Glutamatergic neuron (in vitro differentiated cells): ENCODE measurements around the gene COL20A1. TPM values are rescaled to one million over a fixed set of nuclear protein-coding genes. Genes with fewer than 3 reads are reported as not detected.

Experiments used
- DNase-seq: peaks from one replicate; pipeline ENCODE4 v3.0.0; 2022
- H3K27ac Mint-ChIP-seq: one replicate; pipeline ENCODE4 v1.8.0; 2020; ENCODE audit warnings: mild to moderate bottlenecking, mixed read lengths, inconsistent platforms; ENCODE audit not compliant: unreplicated experiment
- H3K27me3 Mint-ChIP-seq: one replicate; pipeline ENCODE4 v1.8.0; 2020; ENCODE audit warnings: mild to moderate bottlenecking, moderate library complexity, mixed read lengths, inconsistent platforms; ENCODE audit not compliant: unreplicated experiment
- H3K36me3 Mint-ChIP-seq: one replicate; pipeline ENCODE4 v1.8.0; 2020; ENCODE audit warnings: mild to moderate bottlenecking, mixed read lengths, inconsistent platforms; ENCODE audit not compliant: unreplicated experiment
- H3K4me1 Mint-ChIP-seq: one replicate; pipeline ENCODE4 v1.8.0; 2020; ENCODE audit warnings: mild to moderate bottlenecking, low read depth, mixed read lengths, inconsistent platforms; ENCODE audit not compliant: unreplicated experiment
- H3K4me3 Mint-ChIP-seq: one replicate; pipeline ENCODE4 v1.8.0; 2020; ENCODE audit warnings: mild to moderate bottlenecking, mixed read lengths, inconsistent platforms; ENCODE audit not compliant: unreplicated experiment
- H3K9me3 Mint-ChIP-seq: one replicate; pipeline ENCODE4 v1.8.0; 2020; ENCODE audit warnings: mild to moderate bottlenecking, moderate library complexity, mixed read lengths, inconsistent platforms; ENCODE audit not compliant: unreplicated experiment
- total RNA-seq: library from RNA; stranded (reverse); fragmentation: NEBNext Ultra II Directional; extraction: Animal tissue kit (Norgen Biotek cat#: 25700); gene quantifications from one replicate; pipeline ENCODE4 v1.2.1, GENCODE V29; 2021; ENCODE audit not compliant: unreplicated experiment
- TF ChIP-seq, protein P1 (sequence below): fragments of 200-600 bp; sonication (generic); IDR thresholded peaks from one replicate; pipeline ENCODE4 v1.5.0; 2021; ENCODE audit not compliant: partially characterized antibody, unreplicated experiment

The COL20A1 gene
- total RNA-seq, 1 donor from 2014 or later: 2.1 TPM

DNA sequence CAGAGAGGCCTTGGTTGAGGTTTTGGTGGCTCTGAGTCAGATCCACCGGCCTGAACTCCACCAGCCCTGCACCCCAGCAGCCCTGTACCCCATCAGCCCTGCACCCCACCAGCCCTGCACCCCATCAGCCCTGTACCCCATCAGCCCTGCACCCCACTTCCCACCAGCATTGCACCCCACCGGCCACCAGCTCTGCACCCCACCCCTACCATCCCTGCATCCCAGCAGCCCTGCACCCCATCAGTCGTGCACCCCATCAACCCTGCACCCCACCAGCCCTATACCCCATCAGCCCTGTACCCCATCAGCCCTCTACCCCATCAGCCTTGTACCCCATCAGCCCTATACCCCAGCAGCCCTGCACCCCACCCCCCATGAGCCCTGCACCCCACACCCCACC, 82.5 kb downstream of the COL20A1 start:
- no peak for DNase-seq
- H3K36me3 Mint-ChIP-seq: no peaks in the 10 kb centered on the region
- H3K27me3 Mint-ChIP-seq: peaks cover 6% of the 10 kb centered on the region
- no peak overlapping the region for H3K4me3 Mint-ChIP-seq
- no peak overlapping the region for H3K27ac Mint-ChIP-seq
- H3K4me1 Mint-ChIP-seq: peaks cover 36% of the 10 kb centered on the region
- H3K9me3 Mint-ChIP-seq: peaks cover 17% of the 10 kb centered on the region
- TF ChIP-seq, protein P1, sequence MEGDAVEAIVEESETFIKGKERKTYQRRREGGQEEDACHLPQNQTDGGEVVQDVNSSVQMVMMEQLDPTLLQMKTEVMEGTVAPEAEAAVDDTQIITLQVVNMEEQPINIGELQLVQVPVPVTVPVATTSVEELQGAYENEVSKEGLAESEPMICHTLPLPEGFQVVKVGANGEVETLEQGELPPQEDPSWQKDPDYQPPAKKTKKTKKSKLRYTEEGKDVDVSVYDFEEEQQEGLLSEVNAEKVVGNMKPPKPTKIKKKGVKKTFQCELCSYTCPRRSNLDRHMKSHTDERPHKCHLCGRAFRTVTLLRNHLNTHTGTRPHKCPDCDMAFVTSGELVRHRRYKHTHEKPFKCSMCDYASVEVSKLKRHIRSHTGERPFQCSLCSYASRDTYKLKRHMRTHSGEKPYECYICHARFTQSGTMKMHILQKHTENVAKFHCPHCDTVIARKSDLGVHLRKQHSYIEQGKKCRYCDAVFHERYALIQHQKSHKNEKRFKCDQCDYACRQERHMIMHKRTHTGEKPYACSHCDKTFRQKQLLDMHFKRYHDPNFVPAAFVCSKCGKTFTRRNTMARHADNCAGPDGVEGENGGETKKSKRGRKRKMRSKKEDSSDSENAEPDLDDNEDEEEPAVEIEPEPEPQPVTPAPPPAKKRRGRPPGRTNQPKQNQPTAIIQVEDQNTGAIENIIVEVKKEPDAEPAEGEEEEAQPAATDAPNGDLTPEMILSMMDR: no peak

DNA sequence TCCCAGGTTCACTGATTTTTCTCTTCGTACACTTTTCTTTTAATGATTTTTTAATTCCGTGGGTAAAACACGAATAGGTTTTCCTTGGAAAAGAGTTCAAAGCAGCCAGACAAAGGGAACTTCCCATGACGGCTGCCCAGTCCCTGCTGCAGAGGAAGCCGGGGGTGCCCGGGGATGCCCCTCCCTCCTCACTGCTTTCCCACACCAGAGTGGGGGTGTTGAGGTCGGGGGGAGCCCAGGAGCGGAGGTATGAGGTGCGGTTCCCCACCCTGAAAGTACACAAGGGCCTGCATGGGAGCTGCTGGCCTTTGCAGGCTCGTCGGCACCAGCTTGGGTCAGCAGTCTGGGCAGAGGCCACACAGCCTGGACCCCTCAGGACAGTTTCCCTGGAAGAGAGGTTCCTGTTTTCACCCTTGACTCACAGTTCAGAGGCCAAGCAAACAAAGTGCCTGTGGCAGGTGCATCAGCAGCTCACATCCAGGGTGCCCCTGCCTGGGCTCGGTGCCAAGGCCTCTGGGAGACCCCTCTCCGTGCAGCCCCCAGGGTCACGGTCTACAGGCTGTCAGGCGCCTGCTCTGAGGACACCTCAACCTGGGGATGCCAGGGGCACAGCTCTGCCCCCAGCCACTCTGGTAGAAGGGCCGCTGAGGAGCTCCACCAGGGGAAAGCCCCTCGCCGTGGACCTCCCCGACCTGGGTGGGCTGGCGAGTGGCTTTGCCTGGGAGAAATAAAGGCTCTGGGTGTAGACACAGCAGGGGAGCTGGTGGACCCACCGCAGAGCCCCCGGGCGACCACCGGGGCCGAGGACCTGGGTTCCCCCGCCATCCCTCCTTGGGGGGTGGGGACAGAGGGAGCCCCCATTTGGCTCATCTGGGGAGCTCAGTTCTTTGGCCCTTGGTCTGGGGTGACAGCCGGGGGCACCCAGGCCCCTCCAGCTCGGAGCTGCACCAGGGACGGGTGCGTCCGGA, 83.6 kb downstream of the COL20A1 start:
- TF ChIP-seq, protein P1: no peak
- peak overlapping the region; percentile 75 for H3K4me3 Mint-ChIP-seq
- H3K27me3 Mint-ChIP-seq: peaks cover 1% of the 10 kb centered on the region
- peak overlapping the region; percentile 96 for H3K27ac Mint-ChIP-seq
- DNase-seq: no peak
- H3K9me3 Mint-ChIP-seq: peaks cover 11% of the 10 kb centered on the region
- H3K4me1 Mint-ChIP-seq: peaks cover 29% of the 10 kb centered on the region
- no peaks in the 10 kb centered on the region for H3K36me3 Mint-ChIP-seq

DNA sequence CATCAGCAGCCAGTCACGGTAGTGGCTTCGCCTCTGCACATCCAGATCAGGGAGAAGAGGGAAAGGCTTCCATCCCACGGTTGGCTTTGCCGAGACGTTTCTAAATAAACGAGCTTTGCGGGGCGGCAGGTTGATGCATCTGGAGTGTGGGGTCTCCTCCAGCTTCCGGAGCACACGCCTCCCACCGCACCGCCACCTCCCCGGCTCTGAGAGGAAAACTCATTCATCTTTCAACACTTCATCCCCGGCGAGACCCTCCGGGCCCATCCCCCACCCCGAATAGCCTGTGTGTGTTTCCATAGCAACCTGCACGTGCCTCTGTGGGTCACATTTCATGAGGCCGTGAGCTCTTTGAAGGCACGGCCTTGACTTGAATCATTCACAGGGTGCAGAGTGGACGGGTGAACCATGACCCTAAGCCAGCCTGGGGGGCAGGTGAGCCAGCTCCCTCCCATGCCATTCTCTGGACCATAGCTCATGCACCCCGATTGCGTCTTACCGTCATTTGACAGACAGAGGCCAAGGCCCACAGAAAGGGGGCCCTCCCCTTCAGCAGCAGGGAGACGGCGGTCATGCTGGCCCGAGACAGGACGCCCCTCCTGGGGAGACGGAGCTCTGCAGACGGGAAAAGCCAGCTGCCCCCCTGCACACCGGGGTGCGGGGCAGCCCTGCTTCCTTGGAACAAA, 84.4 kb downstream of the COL20A1 start:
- no peaks in the 10 kb centered on the region for H3K36me3 Mint-ChIP-seq
- no peaks in the 10 kb centered on the region for H3K27me3 Mint-ChIP-seq
- peak overlapping the region; percentile 82 for H3K4me3 Mint-ChIP-seq
- TF ChIP-seq, protein P1: peak; percentile 44
- H3K4me1 Mint-ChIP-seq: peaks cover 27% of the 10 kb centered on the region
- DNase-seq: peak; percentile 90
- H3K9me3 Mint-ChIP-seq: peaks cover 11% of the 10 kb centered on the region
- peak overlapping the region; percentile 96 for H3K27ac Mint-ChIP-seq

DNA sequence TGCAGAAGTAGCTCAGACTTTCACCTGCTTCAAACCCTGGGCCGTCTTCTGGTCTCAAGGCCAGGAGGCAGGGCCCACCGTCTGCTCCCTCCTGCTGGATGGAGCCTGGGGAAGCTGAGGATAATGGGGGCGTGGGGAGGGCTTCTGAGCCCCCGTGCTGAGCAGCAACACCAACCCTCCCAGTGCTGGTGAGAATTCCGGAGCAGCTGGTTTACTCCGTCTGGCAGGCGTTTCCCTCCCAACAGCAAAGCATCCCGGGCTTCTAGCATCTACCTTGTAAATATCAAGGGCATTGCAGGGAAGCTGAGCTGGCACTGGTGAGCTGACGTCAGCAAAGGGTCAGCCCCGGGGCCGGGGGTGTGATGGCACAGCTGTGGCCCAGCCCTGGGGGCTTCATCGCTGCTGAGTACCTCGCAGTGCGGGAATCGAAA, 85.0 kb downstream of the COL20A1 start:
- peaks cover 11% of the 10 kb centered on the region for H3K9me3 Mint-ChIP-seq
- peak; percentile 82 for DNase-seq
- H3K36me3 Mint-ChIP-seq: no peaks in the 10 kb centered on the region
- H3K4me1 Mint-ChIP-seq: peaks cover 27% of the 10 kb centered on the region
- H3K4me3 Mint-ChIP-seq: peak overlapping the region; percentile 65
- H3K27ac Mint-ChIP-seq: peak overlapping the region; percentile 96
- TF ChIP-seq, protein P1: no peak
- H3K27me3 Mint-ChIP-seq: no peaks in the 10 kb centered on the region

DNA sequence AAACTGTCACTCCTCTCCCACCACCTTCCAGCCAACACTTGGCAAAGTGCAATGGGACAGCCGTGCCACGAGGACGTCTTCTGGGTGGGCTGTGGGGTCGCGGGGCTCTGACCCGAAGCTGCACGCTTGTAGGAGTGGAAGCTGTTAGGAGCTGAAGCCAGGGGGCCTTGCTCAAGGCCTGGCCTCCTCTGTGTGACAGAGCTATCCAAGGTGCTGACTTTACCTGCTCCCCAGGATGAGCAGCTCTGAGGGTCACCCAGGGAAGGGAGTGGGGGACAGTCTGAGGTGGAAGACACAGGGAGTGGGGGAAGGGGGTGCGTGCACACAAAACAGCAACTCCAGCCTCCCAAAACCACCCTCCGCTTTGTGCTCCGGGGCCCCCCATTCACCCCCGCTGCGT, 85.6 kb downstream of the COL20A1 start:
- H3K4me3 Mint-ChIP-seq: peak overlapping the region; percentile 65
- H3K4me1 Mint-ChIP-seq: peaks cover 27% of the 10 kb centered on the region
- TF ChIP-seq, protein P1: no peak
- H3K27me3 Mint-ChIP-seq: peaks cover 2% of the 10 kb centered on the region
- no peak for DNase-seq
- H3K27ac Mint-ChIP-seq: peak overlapping the region; percentile 96
- peaks cover 14% of the 10 kb centered on the region for H3K9me3 Mint-ChIP-seq
- H3K36me3 Mint-ChIP-seq: no peaks in the 10 kb centered on the region
